ENCODE measurements around the gene RFTN2.

DNA sequence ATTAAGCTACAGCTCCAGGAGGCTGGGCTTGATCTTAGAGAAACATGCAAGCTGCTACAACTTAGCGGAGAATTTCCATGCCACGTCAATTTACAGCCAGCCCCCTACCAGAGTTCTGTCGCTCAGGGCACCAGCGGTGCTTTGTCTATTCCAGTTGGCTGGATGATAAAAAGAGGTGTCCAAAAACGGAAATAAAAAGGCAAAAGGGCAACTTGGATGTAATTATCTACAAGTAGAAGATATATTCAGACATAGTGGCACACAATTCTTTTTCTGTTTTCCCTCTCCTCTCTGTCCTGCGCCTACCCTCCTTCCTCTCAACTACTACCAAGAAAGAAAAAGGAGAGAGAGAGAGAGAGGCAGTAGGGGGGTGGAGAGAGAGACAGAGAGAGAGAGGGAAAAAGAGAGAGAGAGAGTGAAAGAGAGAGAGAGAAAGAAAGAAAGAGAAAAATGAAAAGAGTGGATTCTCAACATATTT, 363 bp upstream of the RFTN2 start:
- TF ChIP-seq, protein P1, sequence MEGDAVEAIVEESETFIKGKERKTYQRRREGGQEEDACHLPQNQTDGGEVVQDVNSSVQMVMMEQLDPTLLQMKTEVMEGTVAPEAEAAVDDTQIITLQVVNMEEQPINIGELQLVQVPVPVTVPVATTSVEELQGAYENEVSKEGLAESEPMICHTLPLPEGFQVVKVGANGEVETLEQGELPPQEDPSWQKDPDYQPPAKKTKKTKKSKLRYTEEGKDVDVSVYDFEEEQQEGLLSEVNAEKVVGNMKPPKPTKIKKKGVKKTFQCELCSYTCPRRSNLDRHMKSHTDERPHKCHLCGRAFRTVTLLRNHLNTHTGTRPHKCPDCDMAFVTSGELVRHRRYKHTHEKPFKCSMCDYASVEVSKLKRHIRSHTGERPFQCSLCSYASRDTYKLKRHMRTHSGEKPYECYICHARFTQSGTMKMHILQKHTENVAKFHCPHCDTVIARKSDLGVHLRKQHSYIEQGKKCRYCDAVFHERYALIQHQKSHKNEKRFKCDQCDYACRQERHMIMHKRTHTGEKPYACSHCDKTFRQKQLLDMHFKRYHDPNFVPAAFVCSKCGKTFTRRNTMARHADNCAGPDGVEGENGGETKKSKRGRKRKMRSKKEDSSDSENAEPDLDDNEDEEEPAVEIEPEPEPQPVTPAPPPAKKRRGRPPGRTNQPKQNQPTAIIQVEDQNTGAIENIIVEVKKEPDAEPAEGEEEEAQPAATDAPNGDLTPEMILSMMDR (conservative IDR thresholded peaks at IDR 0.05; ENCODE audit: low read depth in 2 of 2) = no peak
- TF ChIP-seq EZH2phosphoT487 (IDR thresholded peaks at IDR 0.05; ENCODE audit: unreplicated experiment) = no peak
- no peak for TF ChIP-seq EZH2 (IDR thresholded peaks at IDR 0.05; ENCODE audit: low read depth, unreplicated experiment)
- TF ChIP-seq POLR2AphosphoS5 (IDR thresholded peaks at IDR 0.05; ENCODE audit: low read depth) = no peak
- TF ChIP-seq NANOG (IDR thresholded peaks at IDR 0.05; ENCODE audit: borderline replicate concordance) = no peak

All from GM23338 (cell line).